H1 (cell line): ENCODE measurements around the gene PIGU. TPM values are rescaled to one million over a fixed set of nuclear protein-coding genes. Genes with fewer than 3 reads are reported as not detected.

ENCODE experiments used
- CHD1 ChIP-seq: IDR thresholded peaks from 2 replicates; pipeline ENCODE4 v1.6.1; 2012; ENCODE audit warnings: low read depth, low read length, improper control_type of control experiment
- CHD2 ChIP-seq: IDR thresholded peaks from 2 replicates; pipeline ENCODE4 v1.6.1; 2012; ENCODE audit warnings: low read length, improper control_type of control experiment
- EP300 ChIP-seq, 2 experiments: IDR thresholded peaks; 1 replicate in 1 of 2; 2 replicates in 1 of 2; pipeline ENCODE4 v1.6.1; 2011 to 2012; ENCODE audit warnings: low read depth in 2 of 2, low read length in 2 of 2, mild to moderate bottlenecking in 2 of 2, borderline replicate concordance in 1 of 2, inconsistent platforms in 1 of 2, moderate library complexity in 1 of 2
- JUND ChIP-seq: IDR thresholded peaks from 2 replicates; pipeline ENCODE4 v1.6.1; 2011; ENCODE audit warnings: mild to moderate bottlenecking, improper control_type of control experiment, low read length
- MAFK ChIP-seq: IDR thresholded peaks from 2 replicates; pipeline ENCODE4 v1.6.1; 2012; ENCODE audit warnings: low read depth, mild to moderate bottlenecking, improper control_type of control experiment, low read length
- POLR2A ChIP-seq, 2 experiments: IDR thresholded peaks; 1 replicate in 1 of 2; 2 replicates in 1 of 2; pipeline ENCODE4 v1.6.1; 2011; ENCODE audit warnings: low read depth in 2 of 2, low read length in 2 of 2, mild to moderate bottlenecking in 2 of 2; ENCODE audit errors: control extremely low read depth in 1 of 2
- RFX5 ChIP-seq: IDR thresholded peaks from 2 replicates; pipeline ENCODE4 v1.6.1; 2011; ENCODE audit warnings: low read depth, low read length, improper control_type of control experiment, borderline replicate concordance
- SIX5 ChIP-seq: IDR thresholded peaks from 2 replicates; pipeline ENCODE4 v1.6.1; 2011; ENCODE audit warnings: mild to moderate bottlenecking, low read depth, low read length
- polyA plus RNA-seq, 7 experiments: library from polyadenylated mRNA; depleted of rRNA in 3 of 7; stranded (reverse) in 5 of 7; unstranded in 2 of 7; fragments of >200 nt in 5 of 7; fragments of 200-250 nt in 2 of 7; gene quantifications; 1 replicate in 5 of 7; 2 replicates in 1 of 7; 4 replicates in 1 of 7; pipeline versions ENCODE4 v1.2.1 to v1.2.3, GENCODE V29; 2011 to 2013; ENCODE audit warnings: missing spikeins in 2 of 7, mixed read lengths in 2 of 7
- total RNA-seq: library from RNA; stranded (reverse); fragmentation: NEBNext Ultra II Directional; extraction: Animal tissue kit (Norgen Biotek cat#: 25700); gene quantifications from 2 replicates; pipeline ENCODE4 v1.2.1, GENCODE V29; 2021

Gene PIGU
- total and polyA plus RNA-seq, 2 of the 8 experiments (the other 6 are each of a cell fraction or from before 2014, with no cell fraction given) = 28.3 to 117 TPM

DNA sequence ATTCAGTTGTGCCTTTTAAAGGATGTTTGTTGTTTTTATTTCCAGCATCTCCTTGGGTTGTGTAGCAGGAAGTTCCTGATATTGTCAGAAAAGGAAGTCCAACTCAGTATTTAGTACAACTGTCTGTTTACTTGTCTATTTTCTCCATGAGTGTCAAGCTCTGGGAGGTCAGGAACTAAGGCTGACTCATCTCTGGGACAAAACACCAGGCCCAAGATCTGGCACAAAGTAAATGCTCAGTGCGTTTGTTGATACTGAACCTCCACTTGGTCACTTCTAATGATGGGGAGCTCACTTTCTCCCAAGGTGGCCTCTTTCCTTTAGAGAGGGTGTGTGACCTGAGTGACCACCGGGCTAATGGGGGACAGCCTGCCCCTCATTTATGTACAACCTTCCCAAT lies 12.6 kb upstream of the PIGU start (continued):
- no peak for TF ChIP-seq MAFK
- TF ChIP-seq CHD2 = no peak
- no peak for TF ChIP-seq SIX5
- TF ChIP-seq JUND = no peak
- TF ChIP-seq EP300 (IDR thresholded peaks at IDR 0.05; ENCODE audit: borderline replicate concordance in 1 of 2, low read depth in 2 of 2, low read length in 2 of 2) = no peak
- no peak for TF ChIP-seq RFX5
- TF ChIP-seq CHD1 = no peak
- TF ChIP-seq POLR2A (IDR thresholded peaks at IDR 0.05; ENCODE audit: control extremely low read depth in 1 of 2, low read depth in 2 of 2, low read length in 2 of 2) = no peak
